Measurements from ENCODE around the gene STXBP3. TPM values are rescaled to one million over a fixed set of nuclear protein-coding genes. Genes with fewer than 3 reads are reported as not detected.
"Not testable (repeated sequence)": the region's sequence is repeated elsewhere in the genome, so short reads cannot be mapped to it uniquely, and the experiment has no call there.

STXBP3 gene
- 85.0 TPM for polyA plus RNA-seq (ENCODE audit: insufficient read length)
- long read RNA-seq, donor 1, transcript STXBP3-201 (19 exons, 2,478 nt), result major isoform, 9 of 15 reads
- long read RNA-seq, donor 1, partial matches to known transcripts, result 6 of 15 reads
- long read RNA-seq, donor 1, other reads (novel, unspliced or antisense), result 0 of 15 reads
- long read RNA-seq, donor 2, transcript STXBP3-201 (19 exons, 2,478 nt), result major isoform, 15 of 23 reads
- long read RNA-seq, donor 2, partial matches to known transcripts, result 6 of 23 reads
- long read RNA-seq, donor 2, other reads (novel, unspliced or antisense), result 0 of 23 reads
- long read RNA-seq, donor 3, transcript STXBP3-201 (19 exons, 2,478 nt), result major isoform, 10 of 12 reads
- long read RNA-seq, donor 3, partial matches to known transcripts, result 0 of 12 reads
- long read RNA-seq, donor 3, other reads (novel, unspliced or antisense), result 0 of 12 reads
- long read RNA-seq, donor 4, result 0 reads
- long read RNA-seq, donor 5, transcript STXBP3-201 (19 exons, 2,478 nt), result major isoform, 24 of 24 reads
- long read RNA-seq, donor 5, partial matches to known transcripts, result 0 of 24 reads
- long read RNA-seq, donor 5, other reads (novel, unspliced or antisense), result 0 of 24 reads
- long read RNA-seq, donor 6, transcript STXBP3-201 (19 exons, 2,478 nt), result major isoform, 12 of 23 reads
- long read RNA-seq, donor 6, partial matches to known transcripts, result 10 of 23 reads
- long read RNA-seq, donor 6, other reads (novel, unspliced or antisense), result 0 of 23 reads
- long read RNA-seq, donor 7, transcript STXBP3-201 (19 exons, 2,478 nt), result major isoform, 17 of 21 reads
- long read RNA-seq, donor 7, partial matches to known transcripts, result 0 of 21 reads
- long read RNA-seq, donor 7, other reads (novel, unspliced or antisense), result 0 of 21 reads
- long read RNA-seq, donor 8, transcript STXBP3-201 (19 exons, 2,478 nt), result major isoform, 6 of 7 reads
- long read RNA-seq, donor 8, partial matches to known transcripts, result 0 of 7 reads
- long read RNA-seq, donor 8, other reads (novel, unspliced or antisense), result 0 of 7 reads

DNA sequence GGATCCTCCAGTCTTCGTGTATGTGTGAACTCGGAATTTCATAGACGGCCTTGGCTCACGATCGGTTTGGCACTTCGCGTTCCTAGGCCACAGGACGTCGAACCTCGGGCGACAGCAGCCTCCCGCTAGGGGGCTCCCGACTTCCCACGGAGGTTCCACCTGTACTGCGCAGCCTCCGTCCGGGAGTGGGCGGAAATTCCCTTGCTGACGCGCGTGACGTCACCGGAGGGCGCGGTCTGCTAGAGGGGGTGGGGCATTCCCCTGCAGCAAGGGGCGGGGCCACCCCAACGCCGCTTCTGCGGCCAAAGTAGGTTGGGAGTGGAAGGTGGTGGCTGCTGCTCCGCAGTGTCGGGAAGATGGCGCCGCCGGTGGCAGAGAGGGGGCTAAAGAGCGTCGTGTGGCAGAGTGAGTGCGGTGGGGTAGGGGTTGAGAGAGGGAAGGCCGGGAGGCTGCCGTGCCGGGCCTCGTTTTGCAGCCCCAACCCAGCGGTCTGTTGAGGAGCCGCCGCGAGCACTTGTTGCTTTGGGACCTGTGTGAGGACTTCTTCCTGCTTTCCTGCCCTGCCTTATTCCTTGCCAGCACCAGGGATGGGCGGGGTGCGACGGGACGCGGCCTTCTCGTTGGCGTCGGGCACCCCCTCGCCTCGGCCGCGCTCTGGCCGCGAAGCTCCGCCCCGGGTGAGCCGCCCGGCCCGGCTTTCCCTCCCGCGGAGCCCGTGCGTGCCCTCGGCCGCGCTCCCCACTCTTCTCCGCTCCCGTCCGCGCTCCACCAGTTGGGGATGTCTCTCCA lies at the start of gene STXBP3:
Gene STXBP3 (plus strand): TSS at position 293 of the 789 bp plus-strand sequence. CDS start 64 bp downstream, at position 357.
- DNase-seq, result peak; percentile 96

DNA sequence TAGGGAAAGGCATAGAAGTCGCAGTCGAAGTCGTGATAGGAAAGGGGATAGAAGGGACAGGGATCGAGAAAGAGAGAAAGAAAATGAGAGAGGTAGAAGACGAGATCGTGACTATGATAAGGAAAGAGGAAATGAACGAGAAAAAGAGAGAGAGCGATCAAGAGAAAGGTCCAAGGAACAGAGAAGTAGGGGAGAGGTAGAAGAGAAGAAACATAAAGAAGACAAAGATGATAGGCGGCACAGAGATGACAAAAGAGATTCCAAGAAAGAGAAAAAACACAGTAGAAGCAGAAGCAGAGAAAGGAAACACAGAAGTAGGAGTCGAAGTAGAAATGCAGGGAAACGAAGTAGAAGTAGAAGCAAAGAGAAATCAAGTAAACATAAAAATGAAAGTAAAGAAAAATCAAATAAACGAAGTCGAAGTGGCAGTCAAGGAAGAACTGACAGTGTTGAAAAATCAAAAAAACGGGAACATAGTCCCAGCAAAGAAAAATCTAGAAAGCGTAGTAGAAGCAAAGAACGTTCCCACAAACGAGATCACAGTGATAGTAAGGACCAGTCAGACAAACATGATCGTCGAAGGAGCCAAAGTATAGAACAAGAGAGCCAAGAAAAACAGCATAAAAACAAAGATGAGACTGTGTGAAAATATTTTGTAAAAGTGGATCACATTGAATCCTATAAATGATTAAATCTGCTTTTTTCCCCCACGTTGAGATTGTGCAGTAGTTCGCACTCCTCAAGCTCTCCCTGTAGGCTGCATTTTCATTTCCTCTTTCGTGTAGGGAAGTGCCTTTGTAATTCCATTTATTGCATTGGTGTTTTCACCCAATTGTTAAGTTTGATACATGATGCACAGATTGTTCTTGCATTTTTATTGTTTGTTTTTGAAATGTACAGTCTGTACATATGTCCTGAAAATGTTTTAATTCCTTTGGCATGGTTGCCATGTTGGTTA lies 46.8 kb upstream of the STXBP3 start:
- DNase-seq, result no peak

DNA sequence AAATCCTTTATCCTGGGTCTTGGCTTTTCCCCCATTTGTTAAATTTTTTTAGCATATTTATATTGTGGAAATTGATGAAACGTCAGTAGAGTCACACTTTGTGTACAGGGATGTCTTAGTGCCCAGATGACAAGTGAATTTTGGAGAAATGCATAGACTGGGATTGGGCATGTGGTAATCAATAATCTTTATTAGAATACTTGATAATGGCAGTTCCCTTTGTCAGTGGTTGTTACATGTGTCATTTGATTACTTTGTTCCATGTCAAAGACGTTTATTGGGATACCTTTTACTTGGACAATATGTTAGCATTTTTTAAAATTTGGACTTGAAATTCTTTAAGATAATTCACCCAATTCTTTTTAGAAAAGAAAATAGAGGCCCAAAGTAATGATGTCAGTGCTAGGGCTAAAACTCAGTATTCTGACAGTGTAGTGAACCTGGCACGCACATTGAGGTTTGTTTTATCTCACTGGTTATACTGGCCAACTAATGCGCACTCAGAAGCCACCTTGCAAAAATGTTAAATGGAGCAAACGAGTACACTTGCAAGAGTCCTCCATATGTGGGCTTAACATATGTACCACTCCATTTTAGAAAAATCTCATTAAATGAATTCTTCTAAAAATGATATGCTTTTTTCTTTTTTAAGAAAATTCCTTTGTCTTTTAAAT lies 45.2 kb upstream of the STXBP3 start:
- no peak for DNase-seq

DNA sequence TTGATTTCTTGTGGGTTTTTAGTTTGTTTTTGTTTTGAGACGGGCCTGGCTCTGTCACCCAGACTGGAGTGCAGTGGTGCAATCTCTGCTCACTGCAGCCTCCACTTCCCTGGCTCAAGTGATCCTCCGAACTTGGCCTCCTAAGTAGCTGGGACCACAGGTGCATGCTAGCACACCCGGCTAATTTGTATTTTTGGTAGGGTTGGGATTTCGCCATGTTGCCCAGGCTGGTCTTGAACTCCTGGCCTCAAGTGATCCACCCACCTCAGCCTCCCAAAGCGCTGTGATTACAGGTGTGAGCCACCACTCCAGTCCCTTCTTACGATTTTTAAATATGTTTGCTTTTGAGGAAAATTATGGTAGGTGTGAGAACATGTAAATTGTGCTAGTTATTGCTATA lies 44.4 kb upstream of the STXBP3 start:
- not testable (repeated sequence) for DNase-seq

GRCh38 chr1:108703939-108704338 lies 42.5 kb upstream of the STXBP3 start:
- DNase-seq, result no peak

- no peak for DNase-seq
Observed at GRCh38 chr1:108704496-108704895, 42.0 kb upstream of the STXBP3 start.

DNA sequence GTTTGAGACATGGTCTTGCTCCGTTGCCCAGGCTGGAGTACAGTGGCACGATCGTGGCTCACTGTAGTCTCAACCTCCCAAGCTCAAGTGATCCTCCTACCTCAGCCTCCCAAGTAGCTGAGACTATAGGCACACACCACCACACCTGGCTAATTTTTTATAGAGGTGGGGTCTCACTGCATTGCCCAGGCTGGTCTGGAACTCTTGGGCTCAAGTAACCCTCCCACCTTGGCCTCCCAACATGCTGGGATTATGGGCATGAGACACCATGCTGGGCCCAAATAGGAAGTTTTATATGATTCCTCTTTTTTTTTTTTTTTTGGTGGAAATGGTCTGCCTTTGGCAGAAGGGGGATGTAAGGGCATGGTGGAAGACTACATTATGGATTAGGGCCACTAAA lies 39.8 kb upstream of the STXBP3 start:
- no peak for DNase-seq

DNA sequence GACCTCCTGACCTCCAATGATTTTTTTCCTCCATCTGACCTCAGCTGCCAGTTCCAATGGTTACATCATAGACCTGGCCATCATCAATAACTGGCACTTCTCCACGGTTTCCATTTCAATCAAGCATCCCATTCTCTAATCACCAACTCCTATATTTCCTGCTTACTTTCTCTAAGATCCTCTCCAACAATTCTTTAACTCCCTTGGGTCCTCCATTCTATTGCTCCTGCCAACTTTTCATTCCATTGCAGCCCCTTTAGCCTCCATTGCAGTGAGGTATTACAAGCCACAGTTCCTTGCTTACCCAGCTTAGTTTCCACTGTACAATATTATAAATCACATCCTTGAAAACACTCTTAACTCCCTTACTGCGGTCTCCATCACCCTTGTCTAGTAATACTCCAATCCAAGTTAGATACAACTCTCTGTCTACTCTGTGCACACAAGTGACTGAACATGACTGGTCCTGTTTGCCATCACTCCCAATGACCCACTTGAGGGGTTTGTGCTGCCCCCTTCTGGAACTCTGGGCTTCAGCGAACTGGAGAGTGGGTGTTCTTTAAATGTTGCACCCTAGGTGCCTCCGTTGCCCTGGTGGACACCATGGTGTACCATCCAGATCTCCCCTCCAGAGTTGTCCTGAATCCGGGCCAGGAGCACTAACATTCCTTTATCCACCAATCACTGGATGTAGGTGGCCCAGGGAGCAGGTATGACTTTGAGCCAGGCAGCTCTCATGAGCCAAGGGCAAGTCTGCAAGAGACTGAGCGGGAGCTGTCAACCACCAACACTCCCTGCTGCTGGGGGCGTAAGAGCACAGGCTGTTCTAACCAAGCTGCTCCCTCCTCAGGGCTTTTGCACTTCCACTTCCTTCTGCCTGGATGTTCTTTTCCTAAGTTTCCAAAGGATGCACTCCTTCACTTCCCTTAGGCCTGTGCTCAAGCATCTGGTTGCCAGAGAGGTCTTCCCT lies 37.5 kb upstream of the STXBP3 start:
- no peak for DNase-seq

DNA sequence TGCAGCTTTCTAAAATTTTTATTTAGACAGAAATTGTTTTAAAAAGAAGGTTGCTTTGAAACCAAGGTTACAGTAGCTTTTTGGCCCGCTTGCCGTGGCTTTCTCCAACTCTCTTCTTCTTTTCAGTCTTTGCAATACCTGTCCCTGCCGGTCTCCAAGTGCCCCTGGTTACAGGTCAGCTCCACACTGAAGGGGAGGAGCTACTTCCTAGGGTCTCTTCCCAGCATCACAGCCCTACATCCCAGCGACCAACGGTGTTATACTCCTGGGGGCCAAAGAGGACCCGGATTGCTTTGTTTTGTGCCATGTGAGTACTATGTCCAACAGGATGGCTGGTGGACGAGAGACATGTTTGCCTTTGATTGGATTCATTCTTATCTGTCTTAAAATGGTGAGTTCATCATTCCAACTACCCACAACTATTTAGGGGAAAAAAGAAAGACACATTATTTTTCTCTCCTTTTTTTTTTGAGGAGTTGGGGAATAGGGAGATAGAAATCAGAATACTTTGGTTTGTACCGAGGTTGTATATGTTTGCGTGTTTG lies 33.8 kb upstream of the STXBP3 start, which contains the start of gene FNDC7:
Gene FNDC7 (plus strand): TSS at position 303 of the 545 bp plus-strand sequence. CDS start 26 bp downstream, at position 329.
- DNase-seq, result no peak

DNA sequence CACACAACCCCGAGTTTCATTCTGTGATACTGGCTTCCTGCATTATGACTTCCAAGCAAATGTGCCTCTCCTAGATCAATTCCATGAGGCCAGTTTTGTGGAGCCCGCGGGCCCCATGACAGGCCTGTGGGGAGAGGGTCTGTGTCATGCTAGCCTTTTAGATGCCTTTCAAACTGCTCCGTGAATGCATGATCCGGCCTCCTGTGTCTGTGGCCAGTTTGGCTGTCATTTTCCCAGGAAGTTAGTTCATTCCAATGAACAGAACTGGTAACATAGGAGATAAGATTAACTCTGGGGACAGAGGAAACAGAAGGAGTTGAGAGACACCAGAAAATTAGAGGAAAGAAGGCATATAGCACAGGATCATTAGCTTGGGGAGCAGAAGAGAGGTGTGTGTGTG lies 30.5 kb upstream of the STXBP3 start:
- no peak for DNase-seq

DNA sequence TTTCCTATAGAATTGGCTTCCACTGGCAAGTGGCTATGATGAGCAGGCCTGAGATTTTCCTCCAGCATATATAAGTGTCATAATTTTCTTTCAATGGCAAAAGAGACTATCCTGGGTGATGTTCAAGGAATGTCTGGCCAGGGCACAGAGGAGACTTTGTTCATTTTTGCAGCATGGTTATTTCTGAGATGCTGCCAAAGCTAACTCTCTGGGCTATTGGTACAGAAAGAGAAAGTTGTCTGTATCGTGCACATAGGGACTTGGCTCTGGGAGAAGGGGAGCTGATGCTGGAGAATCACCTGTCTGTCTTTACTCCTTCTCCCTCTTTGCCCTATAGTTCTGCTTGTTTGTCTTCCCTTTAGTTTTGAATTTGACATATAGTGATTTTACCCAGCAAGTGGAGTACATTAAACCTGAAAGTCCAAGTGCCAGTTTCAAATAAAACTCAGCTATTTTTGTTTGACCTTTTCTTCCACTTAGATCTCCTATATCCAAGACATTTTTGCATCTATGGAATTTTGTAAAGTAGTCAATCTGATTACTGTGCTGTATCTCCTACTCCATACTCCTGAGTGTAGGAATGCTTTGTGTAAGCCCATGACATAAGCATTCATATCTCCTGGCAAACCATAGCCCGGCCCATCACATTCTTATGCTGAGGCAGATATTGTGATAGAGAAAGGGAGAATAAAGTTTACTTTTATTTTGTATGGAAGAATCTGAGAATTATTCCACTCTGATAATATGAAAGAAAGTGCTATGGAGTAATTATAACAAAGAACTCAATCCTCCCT lies 29.8 kb upstream of the STXBP3 start:
- DNase-seq, result no peak

- no peak for DNase-seq
Observed at GRCh38 chr1:108717774-108718316, 28.6 kb upstream of the STXBP3 start.

DNA sequence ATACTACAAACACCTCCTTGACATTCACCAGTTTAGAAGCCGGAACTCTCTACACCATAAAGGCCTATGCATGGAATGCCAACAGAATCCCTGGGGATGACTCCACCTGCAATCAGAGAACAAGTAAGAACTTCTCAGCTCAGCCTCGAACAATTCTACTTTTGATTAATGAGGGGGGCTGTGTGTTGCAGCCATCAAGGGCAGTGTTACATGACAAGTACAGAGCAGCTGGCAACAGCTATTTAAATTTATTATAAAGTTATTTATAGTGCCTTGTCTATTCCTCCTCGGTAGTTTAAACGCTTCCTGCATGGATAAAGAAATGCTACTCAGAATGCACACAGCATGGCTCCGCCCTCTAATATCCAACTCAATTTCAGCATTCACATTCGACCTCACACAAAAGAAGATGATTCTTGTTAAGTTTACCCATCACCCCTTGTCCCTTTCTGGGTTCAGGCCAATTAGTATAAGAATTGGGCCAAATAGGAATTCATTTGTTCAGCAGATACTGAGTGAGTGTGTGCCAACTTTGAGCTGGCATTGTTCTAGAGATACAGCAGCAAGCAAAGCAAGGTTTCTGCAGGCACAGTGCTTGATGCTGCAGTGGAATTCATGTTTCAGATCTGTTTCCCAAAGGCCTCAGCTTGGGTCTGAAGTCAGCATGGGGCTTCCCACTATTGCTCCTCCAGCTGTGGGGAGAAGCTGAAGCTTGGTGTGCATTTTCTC lies 27.4 kb upstream of the STXBP3 start:
- no peak for DNase-seq

DNA sequence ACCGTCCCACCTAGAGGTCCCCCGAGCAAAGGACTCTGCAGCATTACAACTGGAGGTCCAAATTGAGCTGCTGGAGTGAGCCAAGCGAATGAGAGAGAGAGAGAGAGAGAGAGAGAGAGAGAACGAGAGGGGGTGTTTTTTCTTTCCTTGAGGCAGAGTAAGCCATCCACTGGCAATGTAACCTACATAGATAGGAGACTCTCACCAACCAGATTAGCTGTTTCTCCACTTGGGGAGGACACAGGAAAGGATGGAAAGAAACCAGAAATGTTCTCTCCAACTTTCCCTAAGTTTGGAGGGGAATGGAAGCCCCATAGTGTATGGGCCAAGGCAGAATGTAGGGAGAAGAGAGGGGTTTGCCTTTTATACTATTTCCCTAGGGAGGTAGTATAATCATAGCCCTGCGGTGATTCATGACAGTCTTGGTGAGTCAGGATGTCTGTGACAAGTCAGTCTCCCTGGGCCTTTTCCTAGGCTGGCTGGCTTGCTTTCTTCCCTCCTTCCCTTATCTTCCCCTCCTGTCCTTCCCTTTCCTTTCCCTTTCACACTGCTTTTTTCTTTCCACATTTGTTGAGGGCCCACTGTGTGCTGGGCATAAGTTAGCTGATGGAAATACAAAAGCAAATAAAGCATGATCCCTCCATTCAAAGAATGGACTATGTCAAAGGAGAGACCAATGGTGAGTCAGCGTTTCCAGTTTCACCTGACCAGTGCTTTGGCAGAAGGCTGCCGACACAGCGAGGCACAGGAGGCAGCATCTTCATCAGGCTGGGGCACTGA lies 26.6 kb upstream of the STXBP3 start:
- no peak for DNase-seq

GRCh38 chr1:108722292-108722691 lies 24.2 kb upstream of the STXBP3 start:
- DNase-seq, result no peak

DNA sequence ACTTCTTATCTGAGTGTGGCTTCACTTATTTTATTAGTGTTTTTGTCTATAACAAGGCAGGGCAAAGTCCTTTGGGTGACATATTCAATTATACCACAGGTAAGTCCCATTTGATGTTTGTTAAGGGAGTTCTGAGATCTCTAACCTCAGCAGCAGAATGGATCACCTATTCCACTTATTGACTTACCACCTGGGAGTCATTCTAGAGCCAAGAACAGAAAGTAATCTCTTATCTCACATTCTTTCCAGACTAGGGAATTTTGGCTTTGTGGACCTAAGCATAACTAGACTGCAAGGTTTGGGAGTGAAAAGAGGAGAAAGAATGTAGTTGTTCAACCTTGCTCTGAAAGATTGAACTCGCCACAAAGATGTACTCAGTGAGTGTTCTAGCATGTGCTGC lies 20.6 kb upstream of the STXBP3 start:
- DNase-seq, result no peak
